ENCODE results near the gene RFTN1. TPM values are rescaled to one million over a fixed set of nuclear protein-coding genes. Genes with fewer than 3 reads are reported as not detected.

Gene RFTN1
- total RNA-seq, 2 experiments from 2014 or later, result 55.7 to 56.4 TPM

DNA sequence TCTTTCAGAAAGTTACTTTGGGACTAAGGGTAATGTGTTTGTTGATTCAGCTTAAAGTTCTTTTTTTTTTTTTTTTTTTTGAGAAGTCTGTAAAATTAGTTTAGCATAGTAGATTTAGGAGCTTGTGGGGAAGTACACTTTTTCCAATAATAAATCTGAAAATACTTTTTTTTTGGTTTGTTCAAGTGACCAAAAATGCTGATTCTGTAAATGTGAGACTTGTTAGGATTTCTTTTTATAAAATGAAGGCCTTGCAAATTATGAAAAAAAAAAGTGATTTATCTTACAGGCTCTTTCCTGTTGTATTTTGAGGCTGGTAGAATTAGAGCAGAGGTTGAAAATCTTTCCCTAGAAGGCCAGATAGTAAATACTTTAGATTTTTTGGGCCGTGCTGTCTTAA, 240.9 kb downstream of the RFTN1 start:
- ATAC-seq (ENCODE audit: poor library complexity) (no peak), DNase-seq (no peak)
- intact Hi-C loops (cut with DNase I, micrococcal nuclease), result loop anchor here in 1 of 2 experiments (10.0 kb wide), 1 partner anchor 52 kb away; no protein-coding TSS in a partner anchor
- H3K27me3 ChIP-seq (ENCODE audit: control insufficient read depth in 1 of 2, insufficient read depth in 2 of 2, low read length in 2 of 2), result no peaks in the 10 kb centered on the region
- no peak overlapping the region for H3K27ac ChIP-seq (ENCODE audit: low read depth in 1 of 2, low read length in 2 of 2)
- no peaks in the 10 kb centered on the region for H3K4me1 ChIP-seq (ENCODE audit: insufficient read depth, low read length)
- H3K9me3 ChIP-seq (ENCODE audit: control insufficient read depth in 1 of 2, insufficient read depth in 1 of 2, low read length in 2 of 2), result no peaks in the 10 kb centered on the region
- H3K36me3 Mint-ChIP-seq (ENCODE audit: low read depth), result peaks cover 53% of the 10 kb centered on the region
- H3K36me3 ChIP-seq (ENCODE audit: insufficient read depth, low read length), result peaks cover 20% of the 10 kb centered on the region
- ChIA-PET POLR2A (interaction anchor here (0.8 to 1.1 kb wide), 2 partner anchors 13 to 18 kb away, joined by 3 read pairs; no protein-coding TSS in a partner anchor), CTCF (interaction anchor here (0.6 to 1.6 kb wide), 4 partner anchors 14 to 294 kb away, joined by 3 to 7 read pairs (median 3); no protein-coding TSS in a partner anchor)
- peaks cover 10% of the 10 kb centered on the region for H3K4me1 Mint-ChIP-seq (ENCODE audit: low read depth)
- H3K4me3 ChIP-seq (ENCODE audit: low read length), result no peak overlapping the region
- H3K27ac Mint-ChIP-seq, result no peak overlapping the region
- H3K9me3 Mint-ChIP-seq, result no peaks in the 10 kb centered on the region
- H3K27me3 Mint-ChIP-seq, result no peaks in the 10 kb centered on the region
- TF ChIP-seq, protein P1, sequence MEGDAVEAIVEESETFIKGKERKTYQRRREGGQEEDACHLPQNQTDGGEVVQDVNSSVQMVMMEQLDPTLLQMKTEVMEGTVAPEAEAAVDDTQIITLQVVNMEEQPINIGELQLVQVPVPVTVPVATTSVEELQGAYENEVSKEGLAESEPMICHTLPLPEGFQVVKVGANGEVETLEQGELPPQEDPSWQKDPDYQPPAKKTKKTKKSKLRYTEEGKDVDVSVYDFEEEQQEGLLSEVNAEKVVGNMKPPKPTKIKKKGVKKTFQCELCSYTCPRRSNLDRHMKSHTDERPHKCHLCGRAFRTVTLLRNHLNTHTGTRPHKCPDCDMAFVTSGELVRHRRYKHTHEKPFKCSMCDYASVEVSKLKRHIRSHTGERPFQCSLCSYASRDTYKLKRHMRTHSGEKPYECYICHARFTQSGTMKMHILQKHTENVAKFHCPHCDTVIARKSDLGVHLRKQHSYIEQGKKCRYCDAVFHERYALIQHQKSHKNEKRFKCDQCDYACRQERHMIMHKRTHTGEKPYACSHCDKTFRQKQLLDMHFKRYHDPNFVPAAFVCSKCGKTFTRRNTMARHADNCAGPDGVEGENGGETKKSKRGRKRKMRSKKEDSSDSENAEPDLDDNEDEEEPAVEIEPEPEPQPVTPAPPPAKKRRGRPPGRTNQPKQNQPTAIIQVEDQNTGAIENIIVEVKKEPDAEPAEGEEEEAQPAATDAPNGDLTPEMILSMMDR (IDR thresholded peaks at IDR 0.05), result no peak
- H3K4me3 Mint-ChIP-seq, result no peak overlapping the region

DNA sequence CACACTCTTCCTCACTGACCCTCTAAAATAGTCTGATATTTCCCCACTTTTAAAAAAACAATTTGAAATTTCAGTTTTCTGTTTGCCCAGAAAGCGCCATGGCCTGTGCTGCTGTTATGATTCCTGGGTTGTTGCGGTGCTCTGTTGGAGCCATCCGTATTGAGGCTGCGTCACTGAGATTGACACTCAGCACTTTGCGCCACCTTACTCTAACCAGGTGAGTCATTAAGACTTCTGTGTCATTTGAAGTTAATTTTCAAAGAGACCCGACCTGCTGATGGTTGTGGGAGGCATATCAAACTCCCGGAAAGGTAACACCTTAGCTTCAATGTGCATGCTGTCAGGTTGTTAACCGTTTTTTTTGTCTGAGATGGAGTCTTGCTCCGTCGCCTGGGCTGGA, 242.6 kb downstream of the RFTN1 start:
- Histone ChIP-seq H3K27me3 (ENCODE audit: control insufficient read depth in 1 of 2, insufficient read depth in 2 of 2, low read length in 2 of 2) (no peaks in the 10 kb centered on the region), H3K9me3 (ENCODE audit: control insufficient read depth in 1 of 2, insufficient read depth in 1 of 2, low read length in 2 of 2) (no peaks in the 10 kb centered on the region), H3K4me1 (ENCODE audit: insufficient read depth, low read length) (peaks cover 4% of the 10 kb centered on the region), H3K36me3 (ENCODE audit: insufficient read depth, low read length) (peaks cover 19% of the 10 kb centered on the region), H3K27ac (ENCODE audit: low read depth in 1 of 2, low read length in 2 of 2) (no peak overlapping the region), H3K4me3 (ENCODE audit: low read length) (no peak overlapping the region)
- Mint-ChIP-seq H3K4me1 (ENCODE audit: low read depth) (peaks cover 27% of the 10 kb centered on the region), H3K9me3 (no peaks in the 10 kb centered on the region), H3K4me3 (no peak overlapping the region), H3K27ac (no peak overlapping the region), H3K36me3 (ENCODE audit: low read depth) (peaks cover 51% of the 10 kb centered on the region), H3K27me3 (no peaks in the 10 kb centered on the region)
- POLR2A ChIA-PET, result no interaction called here
- intact Hi-C loops (cut with DNase I, micrococcal nuclease), result loop anchor here in 1 of 2 experiments (10.0 kb wide), 1 partner anchor 54 kb away; no protein-coding TSS in a partner anchor
- no peak for ATAC-seq (ENCODE audit: poor library complexity)
- CTCF ChIA-PET, result interaction anchor here (8.6 kb wide), 1 partner anchor 20 kb away, joined by 78 read pairs; no protein-coding TSS in a partner anchor
- TF ChIP-seq, protein P1 (IDR thresholded peaks at IDR 0.05), result no peak
- no peak for DNase-seq

- DNase-seq (no peak), ATAC-seq (ENCODE audit: poor library complexity) (no peak)
- H3K4me3 ChIP-seq (ENCODE audit: low read length), result no peak overlapping the region
- peaks cover 48% of the 10 kb centered on the region for H3K4me1 Mint-ChIP-seq (ENCODE audit: low read depth)
- TF ChIP-seq, protein P1 (IDR thresholded peaks at IDR 0.05), result no peak
- no peaks in the 10 kb centered on the region for H3K9me3 Mint-ChIP-seq
- intact Hi-C loops (cut with DNase I, micrococcal nuclease), result loop anchor here (5.0 to 10.0 kb wide), 5 partner anchors 261 to 966 kb away; partner anchors contain the start of genes BTD (in 1 of the 2), EAF1 (in 1 of the 2), HACL1 (in 1 of the 2) and METTL6 (in 1 of the 2)
- H3K27ac ChIP-seq (ENCODE audit: low read depth in 1 of 2, low read length in 2 of 2), result peak overlapping the region in 1 of 2 donors; percentile 14
- H3K27me3 Mint-ChIP-seq, result no peaks in the 10 kb centered on the region
- H3K4me3 Mint-ChIP-seq, result peak overlapping the region; percentile 60
- ChIA-PET CTCF (interaction anchor here (1.2 to 8.6 kb wide), 7 partner anchors 19 to 284 kb away, joined by 3 to 78 read pairs (median 8); partner anchors contain the start of gene RFTN1), POLR2A (interaction anchor here (0.8 to 3.4 kb wide), 2 partner anchors 34 to 35 kb away, joined by 3 to 14 read pairs; no protein-coding TSS in a partner anchor)
- no peaks in the 10 kb centered on the region for H3K27me3 ChIP-seq (ENCODE audit: control insufficient read depth in 1 of 2, insufficient read depth in 2 of 2, low read length in 2 of 2)
- peaks cover 43% of the 10 kb centered on the region for H3K36me3 Mint-ChIP-seq (ENCODE audit: low read depth)
- peaks cover 20% of the 10 kb centered on the region for H3K4me1 ChIP-seq (ENCODE audit: insufficient read depth, low read length)
- H3K9me3 ChIP-seq (ENCODE audit: control insufficient read depth in 1 of 2, insufficient read depth in 1 of 2, low read length in 2 of 2), result no peaks in the 10 kb centered on the region
- peak overlapping the region; percentile 97 for H3K27ac Mint-ChIP-seq
- peaks cover 16% of the 10 kb centered on the region for H3K36me3 ChIP-seq (ENCODE audit: insufficient read depth, low read length)
Observed at GRCh38 chr3:16266714-16267113, 246.8 kb downstream of the RFTN1 start.

Other genes with a start within 250 kb of the RFTN1 start
- gene DPH3, start 248.8 kb downstream of the RFTN1 start, total RNA-seq, result 10 to 100 TPM; 10.5 to 12.8 TPM
- gene OXNAD1, start 248.5 kb downstream of the RFTN1 start, total RNA-seq, result 100 to 1,000 TPM; 135 TPM
- gene DAZL, start 91.7 kb upstream of the RFTN1 start, total RNA-seq, result not detected

All from CD4-positive, alpha-beta T cell (primary cell).